ENCODE measurements around the gene ITGB3.

Gene ITGB3

DNA sequence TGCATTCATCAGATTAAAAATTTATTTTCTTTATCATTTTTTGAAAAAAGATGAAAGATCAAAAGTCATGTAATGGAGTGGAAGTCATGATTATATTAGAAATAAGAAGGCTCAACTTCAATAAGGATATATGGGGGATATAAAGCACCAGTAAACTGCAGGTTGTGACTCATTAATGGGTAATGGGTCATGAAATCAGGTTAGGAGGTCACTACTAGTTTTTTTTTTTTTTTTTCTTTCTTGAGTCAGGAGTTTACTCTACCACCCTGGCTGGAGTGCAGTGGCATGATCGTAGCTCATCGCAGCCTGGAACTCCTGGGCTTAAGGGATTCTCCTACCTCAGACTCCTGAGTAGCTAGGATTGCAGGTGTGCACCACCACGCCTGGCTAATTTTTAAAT lies 84.4 kb downstream of the ITGB3 start:
- no peak for DNase-seq (ENCODE audit: low spot score)

DNA sequence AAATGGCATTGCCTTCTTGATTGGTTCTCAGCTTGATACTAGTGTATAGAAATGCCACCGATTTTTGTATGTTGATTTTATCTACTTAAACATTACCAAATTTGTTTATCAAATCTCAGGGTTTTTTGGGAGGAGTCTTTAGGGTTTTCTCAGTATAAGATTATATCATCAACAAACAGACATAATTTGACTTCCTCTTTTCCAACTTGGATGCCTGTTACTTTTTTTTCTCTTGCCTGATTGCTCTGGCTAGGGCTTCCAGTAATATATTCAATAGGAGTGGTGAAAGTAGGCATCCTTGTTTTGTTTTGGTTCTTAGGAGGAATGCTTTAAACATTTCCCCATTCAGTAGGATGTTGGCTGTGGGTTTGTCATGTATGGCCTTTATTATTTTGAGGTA lies 99.2 kb downstream of the ITGB3 start:
- no peak for DNase-seq (ENCODE audit: low spot score)

DNA sequence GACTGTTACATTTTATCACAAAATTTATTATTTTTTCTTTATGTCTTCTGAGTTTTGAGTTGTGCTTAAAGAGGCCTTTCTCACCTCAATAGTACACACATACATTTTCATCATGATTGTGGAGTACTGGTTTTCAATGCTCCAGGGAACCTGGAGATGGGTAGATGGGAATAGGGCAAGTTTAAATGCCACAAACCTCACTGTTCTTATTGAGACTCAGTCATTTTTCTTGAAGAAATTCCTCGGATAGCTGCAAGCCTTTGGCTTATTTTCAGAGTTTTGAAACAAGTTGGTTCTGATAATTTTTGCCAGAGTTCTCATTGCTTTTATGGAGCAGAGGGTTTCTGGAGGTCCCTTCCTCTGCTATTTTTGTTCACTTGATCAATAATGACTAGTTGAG lies 105.0 kb downstream of the ITGB3 start:
- no peak for DNase-seq (ENCODE audit: low spot score)

Data from ecto neural progenitor cell (in vitro differentiated cells).